ENCODE data around the gene PSMD1.

PSMD1 gene

GRCh38 chr2:231117148-231117547 lies 60.5 kb downstream of the PSMD1 start:
- no peak for TF ChIP-seq CTCF (IDR thresholded peaks at IDR 0.05; ENCODE audit: control insufficient read depth, extremely low read depth, insufficient read depth)
- no peak overlapping the region for H3K4me3 ChIP-seq (ENCODE audit: low read depth, low read length)
- DNase-seq (ENCODE audit: low read depth), result no peak

GRCh38 chr2:231117922-231118613 lies 61.4 kb downstream of the PSMD1 start:
- H3K4me3 ChIP-seq (ENCODE audit: low read depth, low read length), result no peak overlapping the region
- TF ChIP-seq CTCF (IDR thresholded peaks at IDR 0.05; ENCODE audit: control insufficient read depth, extremely low read depth, insufficient read depth), result no peak
- DNase-seq (ENCODE audit: low read depth), result no peak

- TF ChIP-seq CTCF (IDR thresholded peaks at IDR 0.05; ENCODE audit: control insufficient read depth, extremely low read depth, insufficient read depth), result no peak
- H3K4me3 ChIP-seq (ENCODE audit: low read depth, low read length), result no peak overlapping the region
- DNase-seq (ENCODE audit: low read depth), result no peak
Measured at GRCh38 chr2:231118614-231118942, 61.9 kb downstream of the PSMD1 start.

- H3K4me3 ChIP-seq (ENCODE audit: low read depth, low read length), result no peak overlapping the region
- no peak for DNase-seq (ENCODE audit: low read depth)
- no peak for TF ChIP-seq CTCF (IDR thresholded peaks at IDR 0.05; ENCODE audit: control insufficient read depth, extremely low read depth, insufficient read depth)
Measured at GRCh38 chr2:231123362-231123898, 66.8 kb downstream of the PSMD1 start.

- DNase-seq (ENCODE audit: low read depth), result no peak
- no peak for TF ChIP-seq CTCF (IDR thresholded peaks at IDR 0.05; ENCODE audit: control insufficient read depth, extremely low read depth, insufficient read depth)
- H3K4me3 ChIP-seq (ENCODE audit: low read depth, low read length), result no peak within 1 kb of the TSS
Measured at GRCh38 chr2:231124838-231125568, 68.3 kb downstream of the PSMD1 start, which contains the start of gene HTR2B. Gene HTR2B, minus strand, starts transcription at chr2:231125042. Its CDS starts 1,278 bp downstream, at chr2:231123764.

- TF ChIP-seq CTCF (IDR thresholded peaks at IDR 0.05; ENCODE audit: control insufficient read depth, extremely low read depth, insufficient read depth), result no peak
- DNase-seq (ENCODE audit: low read depth), result no peak
- H3K4me3 ChIP-seq (ENCODE audit: low read depth, low read length), result no peak overlapping the region
Measured at GRCh38 chr2:231126123-231126522, 69.5 kb downstream of the PSMD1 start.

Measured in LNCaP clone FGC (cell line).